SKM-1 treated with dmso at 0.1 percent for 144 hours (cell line): ENCODE measurements around the gene FBXL5.
"Not testable (repeated sequence)": the region's sequence is repeated elsewhere in the genome, so short reads cannot be mapped to it uniquely, and the experiment has no call there.

Experiments
- DNase-seq: peaks from one replicate; lab custom pipeline; 2025; ENCODE audit not compliant: unreplicated experiment; lab: John Stamatoyannopoulos, UW

The FBXL5 gene

DNA sequence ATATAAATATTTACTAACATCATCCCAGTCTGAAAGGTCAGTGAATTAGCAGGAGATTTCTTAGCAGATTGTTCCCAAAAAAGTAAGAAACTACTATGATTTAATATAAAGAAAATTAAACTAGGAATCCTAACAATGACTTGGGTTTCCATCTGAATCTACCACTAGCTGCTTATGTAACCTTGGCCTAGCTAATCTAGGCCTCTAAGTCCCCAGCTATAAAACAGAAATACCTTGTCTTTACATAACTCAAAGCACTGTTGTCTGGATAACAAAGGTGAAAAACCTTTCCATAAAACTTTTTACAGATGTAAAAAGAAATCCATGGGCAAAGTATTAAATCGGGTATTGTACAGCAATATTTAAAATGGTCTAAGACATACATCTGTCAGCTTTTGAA lies 3.0 kb downstream of the FBXL5 start:
- DNase-seq = no peak

DNA sequence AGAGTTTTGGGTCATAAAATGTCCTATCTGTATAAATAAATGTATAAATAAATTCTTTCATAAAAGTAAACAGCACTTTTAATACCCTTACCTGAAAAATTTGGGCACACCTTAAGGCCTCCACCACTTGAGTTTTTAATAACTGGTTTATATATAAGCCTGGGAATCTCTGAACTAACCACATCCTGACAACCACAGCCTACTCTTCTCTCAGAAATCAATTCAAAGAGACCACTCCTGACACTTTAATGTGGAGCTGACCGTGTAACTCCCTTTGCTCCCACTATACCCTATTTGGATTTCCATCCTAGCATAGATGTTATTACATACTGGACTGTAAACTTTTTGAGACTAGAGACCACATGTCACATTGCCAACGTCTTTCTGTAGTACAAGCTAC lies 3.5 kb downstream of the FBXL5 start:
- DNase-seq = no peak

DNA sequence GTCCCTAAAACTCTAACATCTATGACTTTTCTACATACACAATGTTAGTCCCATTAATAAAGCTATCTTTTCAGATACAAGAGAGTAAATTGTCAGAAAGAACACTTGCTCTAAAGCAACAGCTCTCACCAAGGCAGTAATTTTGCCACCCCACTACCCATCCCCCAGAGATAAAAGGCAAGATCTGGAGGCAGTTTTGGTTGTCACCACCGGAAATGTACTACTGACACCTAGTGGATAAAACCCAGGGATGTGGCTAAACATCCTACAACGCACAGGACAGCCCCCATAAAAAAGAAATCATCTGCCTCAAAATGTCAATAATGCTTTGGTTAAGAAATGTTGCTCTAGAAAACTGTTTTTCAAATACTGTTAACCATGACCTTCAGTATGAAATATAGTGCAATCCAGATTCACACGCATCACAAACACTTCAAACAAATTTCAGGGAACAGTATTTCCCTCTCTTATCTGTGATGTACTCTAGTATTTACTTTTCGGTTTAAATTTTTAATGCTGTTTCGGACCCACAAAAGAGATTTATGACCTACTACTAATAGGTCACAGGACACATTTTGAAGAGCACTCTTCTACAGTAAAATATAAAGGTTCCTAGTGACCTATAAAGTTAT lies 5.1 kb downstream of the FBXL5 start:
- DNase-seq = peak; percentile 29

GRCh38 chr4:15648600-15648999 lies 6.6 kb downstream of the FBXL5 start:
- DNase-seq = no peak

GRCh38 chr4:15638418-15638817 lies 16.7 kb downstream of the FBXL5 start:
- no peak for DNase-seq

GRCh38 chr4:15636818-15637217 lies 18.3 kb downstream of the FBXL5 start:
- no peak for DNase-seq

DNA sequence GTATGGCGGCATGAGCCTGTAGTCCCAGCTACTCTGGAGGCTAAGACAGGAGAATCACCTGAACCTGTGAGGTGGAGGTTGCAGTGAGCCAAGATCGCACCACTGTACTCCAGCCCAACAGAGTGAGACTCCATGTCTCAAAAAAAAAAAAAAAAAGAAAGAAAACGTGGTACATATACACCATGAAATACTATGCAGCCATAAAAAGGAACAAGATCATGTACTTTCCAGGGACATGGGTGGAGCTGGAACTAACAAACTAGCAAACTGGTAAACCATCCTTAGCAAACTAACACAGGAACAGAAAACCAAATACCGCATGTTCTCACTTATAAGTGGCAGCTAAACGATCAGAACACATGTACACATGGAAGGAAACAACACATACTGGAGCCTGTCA lies 37.8 kb downstream of the FBXL5 start:
- not testable (repeated sequence) for DNase-seq

- DNase-seq = not testable (repeated sequence)
These were observed 40.3 kb downstream of the FBXL5 start for GRCh38 chr4:15614891-15615290.

DNA sequence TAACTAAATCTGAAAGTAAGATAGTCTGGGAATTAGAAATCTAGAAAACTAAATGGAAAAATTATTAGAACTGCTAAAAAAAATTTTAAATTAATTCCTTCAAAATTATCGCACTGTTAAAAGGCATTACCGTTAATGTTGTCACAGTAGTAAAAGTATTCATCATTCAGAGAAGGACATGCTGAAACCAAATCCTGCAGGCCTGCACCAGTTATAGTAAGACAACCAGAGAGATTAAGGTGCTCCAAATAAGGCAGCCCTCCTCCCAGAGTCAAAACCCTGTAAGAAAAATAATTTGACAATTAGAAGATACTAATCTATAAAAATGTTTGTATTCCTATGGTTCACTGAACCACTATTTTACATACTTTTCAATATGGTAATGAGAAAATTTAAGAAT lies 43.0 kb downstream of the FBXL5 start:
- DNase-seq = no peak

DNA sequence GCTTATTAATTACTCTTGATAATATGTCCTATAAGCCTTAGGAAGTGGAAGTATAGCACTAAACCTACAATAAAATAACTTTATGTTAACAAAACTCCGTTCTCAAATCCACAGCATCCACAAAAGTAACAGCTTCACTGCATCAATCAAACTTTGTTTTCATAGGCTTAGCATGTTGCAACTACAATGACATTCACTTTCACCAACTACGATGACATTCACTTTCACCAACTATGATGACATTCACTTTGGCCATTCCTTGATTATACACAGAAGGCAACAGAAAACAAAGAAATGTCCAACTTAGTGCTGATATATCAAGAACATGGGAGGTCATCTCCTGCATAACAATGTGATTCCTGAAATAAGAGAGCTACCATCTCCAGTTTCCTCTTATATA lies 44.3 kb downstream of the FBXL5 start:
- no peak for DNase-seq

DNA sequence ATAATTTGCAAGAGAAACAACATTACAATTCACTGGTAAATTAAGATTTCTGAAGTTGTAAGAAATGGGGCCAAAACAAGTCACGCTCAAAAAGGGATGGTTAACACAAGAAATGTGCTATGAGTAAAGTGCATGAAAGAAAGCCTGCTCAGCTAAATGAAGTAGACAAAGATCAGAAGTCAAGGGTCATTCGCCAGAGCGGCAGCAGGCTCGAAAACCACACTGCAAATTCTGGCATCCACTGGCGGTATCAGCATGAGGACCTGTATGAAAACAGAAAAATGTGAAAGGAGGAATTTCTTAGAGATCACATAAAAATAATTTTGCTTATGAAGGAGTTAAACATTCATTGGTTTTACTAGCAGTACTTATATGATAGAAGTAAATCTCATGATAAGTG lies 49.6 kb downstream of the FBXL5 start:
- no peak for DNase-seq

GRCh38 chr4:15601862-15602261 lies 53.3 kb downstream of the FBXL5 start:
- DNase-seq = no peak

DNA sequence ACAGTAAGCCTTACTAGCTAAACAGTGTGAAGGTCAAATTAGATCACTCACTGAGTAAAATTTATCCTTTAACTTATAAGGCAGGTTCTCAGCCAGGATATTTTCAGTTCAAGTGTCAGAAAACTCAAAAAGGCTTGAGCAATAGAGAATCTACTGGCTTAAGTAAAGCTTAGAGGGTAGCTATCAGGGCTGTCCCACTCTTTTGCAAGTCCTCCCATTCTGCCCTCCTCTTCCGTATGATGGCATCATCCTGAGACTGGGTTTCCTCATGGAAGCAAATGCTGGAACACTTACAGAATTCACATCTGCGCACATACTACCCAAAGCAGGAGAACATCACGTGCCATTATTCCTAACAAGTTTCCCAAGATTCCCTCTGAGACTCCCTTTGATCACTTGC lies 55.0 kb downstream of the FBXL5 start:
- DNase-seq = no peak

DNA sequence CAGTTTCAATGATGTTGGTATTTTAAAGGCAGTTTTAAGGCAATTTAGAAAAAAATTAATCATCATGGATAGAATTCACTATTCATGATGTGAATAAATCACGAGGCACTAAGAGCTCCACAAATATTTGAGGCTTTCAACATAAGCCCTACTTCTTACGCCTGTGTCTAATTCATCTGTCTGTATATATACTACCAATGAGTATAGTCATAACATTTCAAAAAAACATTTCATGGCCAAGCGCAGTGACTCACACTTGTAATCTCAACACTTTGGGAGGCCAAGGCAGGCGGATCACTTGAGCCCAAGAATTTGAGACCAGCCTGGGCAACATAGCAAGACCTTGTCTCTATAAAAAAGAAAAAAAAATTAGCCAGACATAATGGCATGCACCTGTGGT lies 56.5 kb downstream of the FBXL5 start:
- DNase-seq = no peak

DNA sequence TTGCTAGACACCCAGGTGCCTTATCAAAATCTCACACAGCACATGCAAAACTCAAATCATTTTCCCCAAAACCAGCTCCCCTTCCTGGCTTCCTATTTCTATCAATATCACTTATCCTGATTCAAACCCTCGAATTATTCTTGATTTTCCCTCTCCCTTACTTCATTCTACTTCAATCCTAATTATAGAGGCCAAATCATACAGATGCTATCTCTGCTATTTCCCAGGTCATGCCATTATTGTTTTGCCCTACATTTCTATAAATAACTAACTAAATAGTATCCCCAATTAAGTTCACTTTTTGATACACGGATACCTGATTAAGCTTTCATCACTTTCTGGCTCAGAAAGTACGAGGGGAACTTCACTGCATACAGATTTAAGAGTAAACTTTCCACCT lies 62.4 kb downstream of the FBXL5 start:
- DNase-seq = no peak

DNA sequence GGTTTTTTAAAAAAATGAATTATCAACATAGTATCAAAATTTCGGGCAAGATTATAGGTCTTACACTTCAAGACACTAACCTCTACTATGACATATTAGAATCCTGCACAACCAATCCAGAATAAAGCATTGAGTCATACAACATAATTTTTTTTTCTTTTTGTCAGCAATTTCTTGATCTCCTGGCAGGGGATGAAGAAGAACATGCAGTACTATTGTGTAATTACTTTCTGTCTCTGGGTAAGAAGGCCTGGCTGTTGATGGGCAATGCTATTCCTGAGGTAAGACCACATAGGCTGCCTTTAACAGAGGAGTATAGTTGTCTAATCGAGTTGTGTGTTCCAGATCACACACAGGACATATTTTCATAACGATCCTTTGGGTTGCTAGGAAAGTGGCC lies 67.5 kb downstream of the FBXL5 start:
- no peak for DNase-seq

DNA sequence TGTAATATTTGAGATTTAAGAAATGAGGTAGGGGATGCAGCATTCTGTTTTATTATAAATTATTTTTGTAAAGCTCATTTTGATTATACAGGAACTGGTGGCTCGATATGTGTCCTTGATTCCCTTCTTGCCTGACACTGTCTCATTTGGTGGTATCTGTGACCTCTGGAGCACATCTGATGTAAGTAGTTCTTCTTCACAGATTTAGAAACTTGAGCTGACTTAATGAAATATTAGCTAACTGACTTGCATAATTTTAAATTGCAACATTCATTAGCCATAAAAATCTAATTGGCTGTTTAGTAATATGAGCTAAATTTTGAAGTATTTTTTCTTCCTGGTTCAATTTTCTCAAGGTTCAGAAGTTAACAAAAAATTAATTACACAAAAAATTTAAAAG lies 69.1 kb downstream of the FBXL5 start:
- peak; percentile 25 for DNase-seq

DNA sequence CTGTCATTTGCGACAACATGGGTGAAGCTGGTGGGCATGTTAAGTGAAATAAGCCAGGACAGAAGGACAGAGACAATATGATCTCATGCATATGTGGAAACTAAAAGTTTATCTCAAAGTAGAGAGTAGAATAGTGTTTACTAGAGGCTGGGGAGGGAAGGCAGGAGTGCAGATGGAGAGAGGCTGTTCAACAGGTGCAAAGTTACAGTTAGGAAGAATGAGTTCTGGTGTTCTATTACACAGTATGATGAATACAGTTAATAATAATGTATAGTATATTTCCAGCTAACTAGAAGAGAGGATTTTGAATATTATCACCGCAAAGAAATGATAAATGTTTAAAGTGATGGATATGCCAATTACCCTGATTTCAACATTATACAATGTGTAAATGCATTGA lies 69.8 kb downstream of the FBXL5 start:
- no peak for DNase-seq

GRCh38 chr4:15584785-15585184 lies 70.4 kb downstream of the FBXL5 start:
- DNase-seq = no peak

GRCh38 chr4:15577508-15577907 lies 77.6 kb downstream of the FBXL5 start:
- no peak for DNase-seq

GRCh38 chr4:15575966-15576365 lies 79.2 kb downstream of the FBXL5 start:
- no peak for DNase-seq

GRCh38 chr4:15569746-15570145 lies 85.4 kb downstream of the FBXL5 start:
- no peak for DNase-seq

GRCh38 chr4:15568821-15569220 lies 86.3 kb downstream of the FBXL5 start:
- no peak for DNase-seq

DNA sequence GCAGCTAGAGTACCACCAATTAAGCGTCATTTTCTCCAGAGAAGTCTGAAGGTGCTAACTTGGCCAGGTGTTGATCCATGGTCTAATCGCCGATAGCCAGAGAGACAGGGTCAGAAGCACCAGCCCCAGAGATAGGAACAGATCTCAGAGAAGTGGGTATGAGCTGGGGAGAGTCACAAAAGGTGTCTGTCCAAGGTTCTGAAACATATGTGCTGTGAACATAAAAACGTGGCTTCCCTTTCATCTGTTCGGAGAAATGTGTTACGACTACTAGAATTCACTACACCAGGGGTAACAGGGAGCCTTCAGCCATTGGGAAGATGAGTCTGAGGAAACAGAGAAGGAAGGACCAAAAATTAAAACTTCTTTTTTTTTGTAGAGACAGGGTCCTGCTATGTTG lies 91.3 kb downstream of the FBXL5 start:
- no peak for DNase-seq
